Endothelial cell of umbilical vein (primary cell): ENCODE measurements around the gene EHD2. TPM values are rescaled to one million over a fixed set of nuclear protein-coding genes. Genes with fewer than 3 reads are reported as not detected.

ENCODE experiments used
- BruUV-seq: library from RNA; stranded (reverse); fragments of 400-500 nt; replicated peaks from 2 replicates; lab custom pipeline; 2021; lab: Mats Ljungman, UMichigan
- CTCF ChIA-PET: fragments of 300-600, 350-600 bp; sonication (Branson Sonifier 250); formaldehyde crosslinking; loops from one replicate; lab custom pipeline; 2021; ENCODE audit warnings: antibody characterized with exemption, inconsistent platforms; lab: Charles Lee
- POLR2A ChIA-PET: fragments of 300-600, 350-600 bp; sonication (Branson Sonifier 250); formaldehyde crosslinking; loops from one replicate; lab custom pipeline; 2021; ENCODE audit warnings: antibody characterized with exemption, inconsistent platforms; lab: Charles Lee
- DNase-seq: peaks from one replicate; pipeline ENCODE4 v3.0.0-alpha.2; 2011; ENCODE audit warnings: low read depth, low spot score
- FAIRE-seq: peaks from 2 replicates; lab custom pipeline; 2011; peaks lifted over from hg19 to GRCh38; lab: Jason Lieb, UNC
- H2AFZ ChIP-seq: 2 replicates; pipeline ENCODE4 v1.6.0; 2012; ENCODE audit warnings: low read depth, low read length, control low read depth, inconsistent platforms
- H3K27ac ChIP-seq: 2 replicates; pipeline ENCODE4 v1.5.1; 2011; ENCODE audit warnings: low read depth, mild to moderate bottlenecking, control low read depth, low read length, moderate library complexity; ENCODE audit not compliant: insufficient read depth
- H3K27me3 ChIP-seq, 2 experiments: 2 replicates each; pipeline versions ENCODE4 v1.6.0 to v1.6.1; 2011; ENCODE audit warnings: low read length in 2 of 2, mixed read lengths in 1 of 2; ENCODE audit not compliant: control insufficient read depth in 2 of 2, insufficient read depth in 2 of 2
- H3K36me3 ChIP-seq, 2 experiments: 2 replicates in 1 of 2; 3 replicates in 1 of 2; pipeline ENCODE4 v1.5.1; 2011; ENCODE audit warnings: low read length in 2 of 2, mild to moderate bottlenecking in 1 of 2, moderate library complexity in 1 of 2; ENCODE audit not compliant: control insufficient read depth in 2 of 2, insufficient read depth in 2 of 2; ENCODE audit errors: extremely low read depth in 1 of 2
- H3K4me1 ChIP-seq: 3 replicates; pipeline ENCODE4 v1.5.1; 2011; ENCODE audit warnings: mild to moderate bottlenecking, low read length; ENCODE audit not compliant: control insufficient read depth, insufficient read depth; ENCODE audit errors: extremely low read depth
- H3K4me2 ChIP-seq: 2 replicates; pipeline ENCODE4 v1.6.1; 2011; ENCODE audit warnings: low read length, control low read depth, mixed read lengths; ENCODE audit not compliant: insufficient read depth
- H3K4me3 ChIP-seq, 3 experiments: fragments of 200-600 bp in 1 of 3; sonication (generic), shearing (Covaris generic) in 1 of 3; replicated peaks in 1 of 3; 2 replicates each; pipeline ENCODE4 v1.5.1; 2011 to 2016; ENCODE audit warnings: control low read depth in 3 of 3, low read length in 3 of 3, mild to moderate bottlenecking in 2 of 3, inconsistent platforms in 1 of 3, low read depth in 1 of 3, moderate library complexity in 1 of 3; ENCODE audit not compliant: insufficient read depth in 1 of 3
- H3K79me2 ChIP-seq: 2 replicates; pipeline ENCODE4 v1.6.0; 2012; ENCODE audit warnings: low read length, inconsistent platforms; ENCODE audit not compliant: control insufficient read depth, insufficient read depth
- H3K9ac ChIP-seq: replicated peaks from 2 replicates; pipeline ENCODE3; 2011; ENCODE audit warnings: low read length, control low read depth; ENCODE audit not compliant: insufficient read depth; ENCODE audit errors: extremely low read depth
- H3K9me1 ChIP-seq: replicated peaks from 3 replicates; pipeline ENCODE4 v1.6.0; 2011; ENCODE audit warnings: mild to moderate bottlenecking, low read length; ENCODE audit not compliant: control insufficient read depth, insufficient read depth; ENCODE audit errors: extremely low read depth
- H3K9me3 ChIP-seq: replicated peaks from 2 replicates; pipeline ENCODE4 v1.5.1; 2012; ENCODE audit warnings: low read length, inconsistent platforms; ENCODE audit not compliant: control insufficient read depth, insufficient read depth
- H4K20me1 ChIP-seq: replicated peaks from 2 replicates; pipeline ENCODE3; 2011; ENCODE audit warnings: mild to moderate bottlenecking, low read length; ENCODE audit not compliant: control insufficient read depth, insufficient read depth; ENCODE audit errors: extremely low read depth
- CTCF ChIP-seq, 2 donors: IDR thresholded peaks; 1 replicate in 1 of 2; 2 replicates in 1 of 2; pipeline ENCODE4 v1.5.1; 2011; ENCODE audit warnings: low read length in 2 of 2, mild to moderate bottlenecking in 2 of 2, moderate library complexity in 2 of 2, control low read depth in 1 of 2, inconsistent platforms in 1 of 2, low read depth in 1 of 2; ENCODE audit not compliant: insufficient read depth in 1 of 2; ENCODE audit errors: extremely low read depth in 1 of 2
- EZH2 ChIP-seq: IDR thresholded peaks from 2 replicates; pipeline ENCODE4 v1.6.1; 2012; ENCODE audit warnings: borderline replicate concordance, low read depth, mild to moderate bottlenecking, moderate library complexity, low read length, inconsistent platforms; ENCODE audit not compliant: severe bottlenecking
- FOS ChIP-seq: IDR thresholded peaks from 2 replicates; pipeline ENCODE4 v1.6.1; 2011; ENCODE audit warnings: mild to moderate bottlenecking, low read length, moderate library complexity, borderline replicate concordance; ENCODE audit not compliant: insufficient read depth
- GATA2 ChIP-seq: IDR thresholded peaks from 2 replicates; pipeline ENCODE4 v1.7.0; 2011; ENCODE audit warnings: low read depth, mild to moderate bottlenecking, moderate library complexity, mixed read lengths, low read length; ENCODE audit not compliant: insufficient read length, insufficient read depth
- JUN ChIP-seq: IDR thresholded peaks from 2 replicates; pipeline ENCODE4 v1.6.1; 2011; ENCODE audit warnings: borderline replicate concordance, low read depth; ENCODE audit not compliant: insufficient read length, insufficient read depth
- MAX ChIP-seq: IDR thresholded peaks from 2 replicates; pipeline ENCODE4 v1.6.1; 2011; ENCODE audit not compliant: insufficient read depth, insufficient read length
- MYC ChIP-seq: IDR thresholded peaks from one replicate; pipeline ENCODE4 v1.6.1; 2011; ENCODE audit warnings: mild to moderate bottlenecking, low read depth, low read length
- POLR2A ChIP-seq: IDR thresholded peaks from 2 replicates; pipeline ENCODE4 v1.6.1; 2012; ENCODE audit warnings: low read depth, mild to moderate bottlenecking, control low read depth, low read length
- POLR2AphosphoS5 ChIP-seq: IDR thresholded peaks from 2 replicates; pipeline ENCODE4 v1.6.1; 2012; ENCODE audit warnings: low read depth, mild to moderate bottlenecking, control low read depth, low read length, moderate library complexity; ENCODE audit not compliant: insufficient read depth
- dilution Hi-C: fragments of 300-500 bp; cut with MboI; formaldehyde crosslinking; loops from one replicate; pipeline ENCODE4 v1.15.0; 2019; ENCODE audit warnings: low sequenced_read_pairs; ENCODE audit not compliant: extremely low pct_ligation_motif_present
- intact Hi-C: fragments of 100-400 bp; cut with micrococcal nuclease; formaldehyde crosslinking; loops from one replicate; pipeline ENCODE4 v1.10.0; 2022
- polyA plus RNA-seq, 4 experiments: library from polyadenylated mRNA; depleted of rRNA in 3 of 4; stranded (reverse) in 3 of 4; unstranded in 1 of 4; fragments of >200 nt; gene quantifications; 2 replicates each; pipeline versions ENCODE4 v1.2.1 to v1.2.3, GENCODE V29; 2011 to 2012; ENCODE audit warnings: missing spikeins in 1 of 4
- total RNA-seq: library from RNA; stranded (reverse); gene quantifications from 2 replicates; pipeline ENCODE4 v1.2.3, GENCODE V29; 2021

EHD2 gene
- total and polyA plus RNA-seq, 2 donors (not counting 3 experiments of a cell fraction or from before 2014, with no cell fraction given), result 110 to 220 TPM

GRCh38 chr19:47698631-47699359 is 14.4 kb upstream of the EHD2 start:
- ChIA-PET POLR2A (no interaction called here), CTCF (interaction anchor here (0.7 to 5.5 kb wide), 26 partner anchors 8 to 274 kb away, joined by 3 to 122 read pairs (median 4); partner anchors contain the start of genes EHD2, KPTN and NAPA)
- no peak overlapping the region for H3K27ac ChIP-seq
- no peaks in the 10 kb centered on the region for H3K27me3 ChIP-seq
- H3K9ac ChIP-seq, result no peak overlapping the region
- H3K79me2 ChIP-seq, result no peaks in the 10 kb centered on the region
- dilution Hi-C loops (no loop called here), intact Hi-C loops (loop anchor here (1.0 kb wide), 4 partner anchors 90 to 262 kb away; partner anchors contain the start of gene NAPA)
- H2AFZ ChIP-seq, result no peak overlapping the region
- no peaks in the 10 kb centered on the region for H3K9me3 ChIP-seq
- H3K36me3 ChIP-seq, result peaks cover 6 to 30% of the 10 kb centered on the region in 2 experiments
- H3K4me1 ChIP-seq, result no peaks in the 10 kb centered on the region
- H4K20me1 ChIP-seq, result no peaks in the 10 kb centered on the region
- H3K4me2 ChIP-seq, result no peak overlapping the region
- FAIRE-seq (no peak), DNase-seq (no peak)
- H3K4me3 ChIP-seq, result no peak overlapping the region
- no TSS peak for BruUV-seq
- no peak for TF ChIP-seq POLR2A
- TF ChIP-seq EZH2, result no peak
- TF ChIP-seq GATA2, result no peak
- TF ChIP-seq CTCF (IDR thresholded peaks at IDR 0.05; ENCODE audit: extremely low read depth in 1 of 2, insufficient read depth in 1 of 2, low read depth in 1 of 2, low read length in 2 of 2), result no peak
- TF ChIP-seq MYC, result no peak
- TF ChIP-seq POLR2AphosphoS5, result no peak
- TF ChIP-seq JUN, result no peak
- no peak for TF ChIP-seq MAX
- no peak for TF ChIP-seq FOS
- H3K9me1 ChIP-seq, result no peaks in the 10 kb centered on the region
